ENCODE results near the gene BMI1.

The BMI1 gene

DNA sequence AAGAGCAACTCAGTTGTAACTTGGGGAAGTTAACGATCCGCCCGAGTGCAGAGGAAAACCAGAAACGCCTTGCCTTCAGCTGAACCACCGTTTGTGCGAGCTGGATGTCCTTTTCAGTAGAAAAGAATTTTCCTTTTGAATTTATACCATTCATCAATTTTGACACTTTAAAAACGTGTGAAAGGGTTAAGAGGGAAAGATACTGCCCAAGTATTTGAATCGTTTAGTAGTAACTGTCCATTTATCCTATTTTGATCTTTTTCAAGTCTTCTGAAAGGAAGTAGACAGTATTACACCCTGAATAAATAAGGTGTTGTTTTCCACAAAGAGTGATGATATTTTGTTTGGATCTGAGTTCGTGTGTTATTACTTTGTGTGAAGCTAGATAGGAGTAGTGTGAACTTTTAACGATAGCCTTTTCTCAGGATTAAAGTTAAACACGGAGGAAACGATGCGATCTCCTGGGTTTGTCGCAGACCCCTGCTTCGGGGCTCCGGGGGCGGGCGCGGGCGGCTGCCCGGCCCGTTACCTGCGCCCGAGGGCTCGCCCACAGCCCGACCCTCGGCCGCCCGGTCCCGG is 830 bp upstream of the BMI1 start:
- no peak for DNase-seq (ENCODE audit: low spot score)

DNA sequence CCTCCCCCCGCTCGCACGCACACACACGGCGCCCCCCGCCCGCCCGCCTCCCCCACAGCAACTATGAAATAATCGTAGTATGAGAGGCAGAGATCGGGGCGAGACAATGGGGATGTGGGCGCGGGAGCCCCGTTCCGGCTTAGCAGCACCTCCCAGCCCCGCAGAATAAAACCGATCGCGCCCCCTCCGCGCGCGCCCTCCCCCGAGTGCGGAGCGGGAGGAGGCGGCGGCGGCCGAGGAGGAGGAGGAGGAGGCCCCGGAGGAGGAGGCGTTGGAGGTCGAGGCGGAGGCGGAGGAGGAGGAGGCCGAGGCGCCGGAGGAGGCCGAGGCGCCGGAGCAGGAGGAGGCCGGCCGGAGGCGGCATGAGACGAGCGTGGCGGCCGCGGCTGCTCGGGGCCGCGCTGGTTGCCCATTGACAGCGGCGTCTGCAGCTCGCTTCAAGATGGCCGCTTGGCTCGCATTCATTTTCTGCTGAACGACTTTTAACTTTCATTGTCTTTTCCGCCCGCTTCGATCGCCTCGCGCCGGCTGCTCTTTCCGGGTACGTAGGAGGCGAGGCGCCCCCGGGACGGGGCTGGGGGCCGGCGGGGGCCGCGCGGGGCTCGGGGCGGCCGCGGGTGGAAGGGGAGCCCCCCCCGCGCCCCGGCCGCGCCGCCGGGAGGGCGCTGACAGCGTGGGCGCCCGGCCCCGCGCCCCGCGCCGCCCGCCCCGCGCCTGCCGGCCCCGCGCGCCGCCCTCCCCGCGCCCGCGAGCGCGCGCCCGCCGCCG is 441 bp downstream of the BMI1 start:
- DNase-seq (ENCODE audit: low spot score): peak; percentile 65

DNA sequence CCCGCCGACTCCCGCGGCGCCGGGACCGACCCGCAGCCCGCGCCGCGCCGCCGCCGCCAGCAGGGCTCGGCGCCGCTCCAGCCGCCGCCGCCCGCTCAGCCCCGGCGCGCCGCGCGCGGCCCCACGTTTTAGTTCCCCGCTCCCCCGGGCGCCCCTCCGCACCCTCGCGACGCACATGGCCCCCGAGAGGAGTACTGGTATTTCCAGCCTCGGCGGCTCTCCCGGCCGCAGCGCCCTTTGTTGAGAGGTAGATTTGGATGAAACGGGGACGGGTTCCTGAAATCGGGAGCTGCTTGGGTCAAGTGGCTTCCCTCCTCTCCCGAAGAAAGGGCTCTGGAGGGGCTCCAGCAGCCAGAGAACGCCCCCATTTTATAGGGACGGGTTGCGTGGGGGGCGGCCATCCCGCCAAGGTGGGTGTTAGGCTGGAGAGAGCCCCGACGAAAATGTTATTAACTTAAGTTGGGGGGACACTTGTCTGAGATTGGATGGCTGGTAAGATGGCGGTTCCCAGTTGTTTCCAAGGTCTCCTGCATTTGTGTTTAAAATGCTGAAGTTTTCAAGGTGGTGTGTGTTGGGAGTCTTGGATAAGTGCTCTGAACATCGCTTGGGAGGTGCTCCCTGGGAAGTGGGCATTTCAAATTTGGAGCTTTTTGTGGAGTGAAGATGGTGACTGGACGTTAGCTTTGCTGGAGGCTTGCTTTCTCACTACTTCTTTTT is 1.2 kb downstream of the BMI1 start:
- no peak for DNase-seq (ENCODE audit: low spot score)

DNA sequence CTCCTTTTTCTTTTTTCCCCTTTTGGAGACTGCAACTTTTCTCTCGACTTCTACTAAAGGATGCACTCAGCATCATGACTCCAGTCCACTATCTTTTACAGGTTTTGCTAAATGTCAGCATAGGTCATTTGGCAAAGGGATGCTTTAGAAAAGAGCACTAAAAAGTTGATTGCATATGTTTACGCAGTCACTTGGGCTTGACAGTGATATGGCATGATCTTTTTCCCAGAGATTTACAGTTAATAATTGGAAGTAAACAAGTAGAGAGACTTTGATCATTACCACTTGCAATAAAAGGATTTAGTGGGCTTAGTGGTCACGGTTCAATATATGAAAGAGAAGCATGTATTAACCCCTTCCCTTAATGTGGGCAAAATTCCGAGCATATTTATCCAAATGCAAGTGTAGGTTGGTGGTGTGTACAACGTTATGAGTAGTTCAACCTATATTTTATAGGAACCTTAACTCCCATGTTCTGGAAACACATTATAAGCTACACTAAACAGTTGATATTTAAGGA is 1.8 kb downstream of the BMI1 start:
- no peak for DNase-seq (ENCODE audit: low spot score)

DNA sequence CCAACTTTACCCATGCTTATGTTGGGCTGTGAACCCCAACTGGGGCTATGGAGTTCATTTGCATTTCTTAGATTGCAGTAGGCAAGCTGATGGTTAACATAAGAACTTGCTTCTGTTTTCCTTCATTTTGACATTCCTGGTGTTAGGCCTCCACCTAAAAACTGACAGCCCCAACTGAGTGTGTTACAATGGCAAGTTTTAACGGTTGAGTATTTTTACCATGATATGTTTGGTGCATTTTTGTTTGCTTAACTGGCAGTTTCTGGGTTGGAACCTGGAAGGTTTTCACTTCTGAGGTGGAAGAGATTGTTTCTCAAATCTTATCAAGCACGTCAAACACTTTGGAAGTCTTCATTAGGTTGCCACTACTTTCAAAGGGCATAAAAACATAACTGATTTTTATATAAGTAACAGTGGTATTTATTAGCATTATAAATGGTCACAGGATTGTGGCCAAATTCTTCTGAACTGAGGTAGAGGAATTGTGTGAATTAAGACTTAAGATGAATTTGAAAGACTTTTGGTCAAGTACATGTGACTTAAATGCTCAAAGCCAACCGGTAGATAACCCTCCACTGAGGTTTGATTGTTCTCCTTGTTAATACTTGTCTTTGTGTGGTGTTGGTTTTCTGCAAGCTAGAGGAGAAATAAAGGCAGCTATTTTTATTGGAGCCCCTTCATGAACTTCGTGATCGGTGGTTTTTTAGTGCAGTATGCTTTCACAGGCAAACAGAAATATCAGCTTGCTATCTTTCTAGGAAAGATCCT is 2.8 kb downstream of the BMI1 start:
- DNase-seq (ENCODE audit: low spot score): no peak

DNA sequence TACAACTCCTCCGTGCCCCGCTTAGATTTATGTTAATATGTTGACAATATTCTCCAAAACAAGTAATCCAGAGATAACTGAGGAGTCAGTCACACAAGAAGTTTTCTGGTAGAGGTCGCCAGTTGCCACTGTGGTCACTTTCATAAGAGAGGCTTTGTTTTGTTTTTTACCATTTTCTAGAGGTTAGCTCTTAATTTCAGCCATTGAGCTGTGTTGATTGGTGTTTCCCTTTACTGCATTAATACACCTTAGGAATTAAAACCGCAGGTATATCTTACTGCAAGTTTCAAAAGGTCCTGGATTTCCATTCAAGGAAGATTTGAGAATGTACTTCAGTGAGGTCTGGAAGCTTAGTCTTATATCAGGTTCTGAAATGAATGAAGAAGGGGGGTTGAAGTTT is 3.5 kb downstream of the BMI1 start:
- DNase-seq (ENCODE audit: low spot score): peak; percentile 53

DNA sequence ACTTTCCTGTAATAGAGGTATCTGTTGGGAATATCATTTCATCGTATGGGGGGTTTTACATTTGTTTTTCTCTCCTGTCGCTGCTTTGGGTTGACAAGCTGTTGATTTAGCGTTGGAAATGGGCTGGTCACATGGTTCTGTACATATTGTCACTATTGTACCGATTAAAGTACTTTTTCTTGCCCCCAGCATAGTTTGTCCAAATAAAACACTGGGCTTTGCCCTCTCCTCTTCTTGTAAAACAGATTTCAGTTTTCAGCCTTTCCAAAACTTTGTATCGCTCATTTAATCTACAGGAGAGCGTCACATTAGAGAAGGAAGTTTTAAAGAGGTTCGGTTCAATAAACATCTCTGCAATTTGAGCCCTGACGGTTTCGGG is 4.0 kb downstream of the BMI1 start:
- no peak for DNase-seq (ENCODE audit: low spot score)

DNA sequence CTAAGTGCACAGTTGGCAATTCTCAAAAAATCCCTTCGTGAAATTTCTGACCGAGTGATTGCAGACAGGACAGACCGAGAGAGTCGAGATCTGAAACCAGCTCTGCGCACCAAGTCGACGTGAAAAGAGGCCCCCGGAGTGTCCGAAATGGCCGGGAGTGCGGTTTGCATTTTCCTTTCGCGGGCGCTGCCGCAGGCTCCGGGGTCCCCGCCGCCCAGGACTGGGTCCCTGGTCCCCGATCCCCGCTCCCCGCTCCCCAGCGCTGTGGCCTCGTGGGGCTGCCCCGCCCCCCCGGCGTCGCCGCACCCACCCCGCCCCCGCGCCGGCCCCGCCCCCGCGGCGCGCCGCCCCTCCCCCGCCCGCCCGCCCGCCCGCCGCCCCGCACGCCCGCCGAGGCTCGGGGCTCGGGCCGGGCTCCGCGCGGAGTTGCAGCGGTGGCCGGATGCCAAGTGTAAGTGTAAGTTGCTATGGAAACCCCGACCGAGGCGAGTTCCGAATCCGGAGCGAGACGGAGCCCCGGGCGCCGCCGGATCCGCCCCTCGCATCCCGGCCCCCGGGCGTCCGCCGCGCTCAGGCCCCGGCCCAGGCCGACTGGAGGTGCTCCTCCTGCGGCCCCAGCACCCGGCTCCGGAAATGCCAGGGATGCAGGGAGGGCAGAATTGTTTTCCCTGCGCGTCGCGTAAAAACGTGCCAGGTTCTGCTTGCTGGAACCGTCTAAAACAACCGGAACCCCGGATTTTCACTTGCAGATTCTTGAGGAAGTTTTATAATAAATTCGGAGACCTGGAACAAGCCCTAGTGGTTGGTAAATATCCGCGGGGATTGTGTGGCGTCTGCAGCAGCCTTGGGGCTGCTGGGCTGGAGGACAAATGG is 4.6 kb downstream of the BMI1 start:
- peak; percentile 48 for DNase-seq (ENCODE audit: low spot score)

DNA sequence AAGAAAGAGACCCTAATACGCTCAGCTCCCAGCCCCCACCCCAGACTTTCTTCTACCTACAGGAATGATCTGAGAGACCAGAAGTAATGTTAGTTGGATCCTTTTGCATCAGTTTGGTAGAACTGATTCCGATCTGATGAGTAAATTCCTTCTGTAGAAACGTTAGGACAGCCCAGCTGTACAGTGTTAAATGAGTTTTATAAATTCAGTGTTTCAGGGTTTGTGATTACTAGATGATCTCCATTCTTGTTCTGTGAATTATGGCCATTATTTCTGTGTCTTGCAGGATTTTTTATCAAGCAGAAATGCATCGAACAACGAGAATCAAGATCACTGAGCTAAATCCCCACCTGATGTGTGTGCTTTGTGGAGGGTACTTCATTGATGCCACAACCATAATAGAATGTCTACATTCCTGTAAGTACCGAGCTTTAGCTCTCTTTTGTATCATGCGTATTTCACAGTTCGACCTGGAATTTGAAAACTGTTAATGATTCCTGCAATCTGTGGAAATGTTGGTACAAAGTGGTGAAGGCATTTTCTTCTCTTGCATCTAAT is 5.3 kb downstream of the BMI1 start:
- DNase-seq (ENCODE audit: low spot score): no peak

DNA sequence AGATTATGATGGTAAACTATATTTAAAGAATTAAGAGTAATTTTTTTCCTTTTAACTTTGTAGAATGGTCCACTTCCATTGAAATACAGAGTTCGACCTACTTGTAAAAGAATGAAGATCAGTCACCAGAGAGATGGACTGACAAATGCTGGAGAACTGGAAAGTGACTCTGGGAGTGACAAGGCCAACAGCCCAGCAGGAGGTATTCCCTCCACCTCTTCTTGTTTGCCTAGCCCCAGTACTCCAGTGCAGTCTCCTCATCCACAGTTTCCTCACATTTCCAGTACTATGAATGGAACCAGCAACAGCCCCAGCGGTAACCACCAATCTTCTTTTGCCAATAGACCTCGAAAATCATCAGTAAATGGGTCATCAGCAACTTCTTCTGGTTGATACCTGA is 8.3 kb downstream of the BMI1 start:
- DNase-seq (ENCODE audit: low spot score): no peak

DNA sequence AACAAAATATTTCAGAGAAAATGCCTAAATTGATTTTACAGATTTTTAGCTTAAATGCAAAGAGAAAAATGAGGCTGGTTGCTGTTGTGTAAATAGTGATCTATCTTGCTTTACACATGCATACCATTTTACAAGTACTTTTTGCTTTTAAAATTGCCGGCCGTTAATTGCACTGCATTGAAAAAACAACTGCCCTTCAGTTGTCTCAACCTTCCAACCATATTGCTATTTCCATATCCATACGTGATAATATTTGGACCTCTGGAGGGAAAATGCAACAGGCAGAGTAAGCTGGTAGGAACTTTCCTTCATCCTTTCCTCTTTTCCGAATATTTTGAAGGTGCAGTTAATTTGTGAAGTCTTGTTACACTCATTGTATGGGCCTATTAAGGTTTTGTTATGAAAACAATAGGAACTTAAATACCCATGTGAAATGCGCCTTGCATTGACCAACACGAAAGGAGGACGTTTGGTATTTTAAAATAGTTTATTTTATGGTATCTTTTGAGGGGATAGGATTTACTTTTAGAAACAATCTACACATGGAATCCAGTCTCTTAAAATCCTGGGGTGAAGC is 11.3 kb downstream of the BMI1 start:
- no peak for DNase-seq (ENCODE audit: low spot score)

DNA sequence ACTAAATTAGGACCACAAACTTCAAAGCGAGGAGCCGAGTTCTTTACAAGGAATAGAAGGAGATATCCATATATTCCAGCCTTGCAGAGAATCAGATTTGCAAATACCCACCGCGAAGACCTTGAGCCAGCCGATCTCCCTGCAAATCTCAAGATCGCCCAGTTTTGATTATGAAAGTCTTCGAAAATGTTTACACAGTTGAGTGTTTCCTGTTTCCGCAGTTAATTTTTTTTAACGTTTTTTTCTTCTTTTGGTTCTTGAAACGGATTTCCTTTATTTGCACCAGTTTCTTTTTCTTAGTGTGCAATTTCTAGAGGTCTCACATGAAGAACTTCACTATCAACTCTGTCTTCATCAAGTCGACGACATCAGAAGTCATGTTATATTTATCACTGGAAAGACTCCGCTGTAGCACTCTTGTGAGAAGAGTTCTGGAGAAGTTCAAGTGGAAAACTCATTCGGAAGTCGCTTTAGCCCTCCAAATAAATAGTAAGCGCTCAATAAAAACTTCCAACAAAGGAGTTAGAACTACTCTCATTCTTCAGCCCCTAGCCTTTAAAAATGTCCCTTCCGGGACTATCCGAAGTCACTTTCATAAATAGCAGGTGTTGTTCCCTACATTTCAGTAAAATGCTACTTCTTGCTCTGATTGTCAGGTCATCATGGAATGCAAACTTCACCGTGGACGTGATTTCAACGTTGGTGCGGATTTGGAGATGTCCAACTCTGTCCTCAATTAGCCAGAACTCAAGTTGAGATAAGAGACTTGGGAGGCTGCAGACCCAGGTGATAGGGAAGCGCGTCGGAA is 12.5 kb downstream of the BMI1 start:
- DNase-seq (ENCODE audit: low spot score): no peak

DNA sequence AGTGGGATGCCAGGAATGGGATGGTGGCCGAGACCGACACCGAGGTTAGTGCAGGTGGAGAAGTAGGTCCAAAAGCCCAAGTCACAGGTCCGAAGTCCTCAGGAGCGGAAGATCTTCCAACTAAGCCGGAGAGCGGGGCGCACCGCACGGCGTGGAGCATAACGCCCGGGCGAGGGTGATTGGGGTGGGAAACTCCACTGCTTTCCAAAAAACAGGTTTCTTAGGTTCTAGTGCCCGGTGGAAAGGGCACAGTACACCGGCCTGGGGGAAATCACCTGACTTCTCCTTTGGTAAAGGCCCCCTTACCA is 13.0 kb downstream of the BMI1 start:
- no peak for DNase-seq (ENCODE audit: low spot score)

DNA sequence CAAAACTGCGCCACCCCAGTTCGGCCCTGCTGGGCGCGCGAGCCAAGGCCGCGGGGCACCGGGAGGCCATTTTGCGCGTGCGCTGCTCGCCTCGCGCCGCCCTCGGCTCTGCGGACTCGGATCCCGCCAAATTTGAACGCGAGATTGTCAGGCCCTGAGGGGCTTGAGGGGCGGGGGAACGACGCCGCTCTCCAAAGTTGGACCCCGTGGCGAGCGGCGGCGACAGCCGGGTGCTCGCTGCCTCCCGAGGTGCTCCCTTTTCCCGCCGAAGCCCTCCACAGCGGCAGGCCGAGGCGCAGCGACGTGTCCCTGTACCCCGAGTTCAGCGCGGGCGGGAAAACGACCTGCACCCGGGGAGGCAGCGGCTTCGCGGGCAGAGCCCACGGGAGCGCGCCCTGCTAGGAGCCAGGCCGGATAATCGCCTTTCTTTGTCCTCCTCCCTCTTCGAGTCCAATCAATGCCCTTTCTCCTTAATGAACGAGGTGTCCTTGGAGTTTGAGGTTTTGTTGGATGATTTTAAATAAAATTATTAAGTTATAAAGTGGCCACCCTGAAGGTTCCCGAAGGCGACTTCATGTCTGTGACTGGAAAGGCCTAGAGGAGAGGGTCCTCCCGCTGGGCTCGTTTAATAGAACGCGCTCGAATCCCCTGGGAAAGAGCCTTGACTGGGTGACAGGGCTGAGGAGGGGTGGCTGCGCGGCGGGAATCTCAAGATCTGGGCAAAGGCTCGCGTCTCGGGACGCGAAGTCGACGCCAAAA is 13.7 kb downstream of the BMI1 start:
- no peak for DNase-seq (ENCODE audit: low spot score)

DNA sequence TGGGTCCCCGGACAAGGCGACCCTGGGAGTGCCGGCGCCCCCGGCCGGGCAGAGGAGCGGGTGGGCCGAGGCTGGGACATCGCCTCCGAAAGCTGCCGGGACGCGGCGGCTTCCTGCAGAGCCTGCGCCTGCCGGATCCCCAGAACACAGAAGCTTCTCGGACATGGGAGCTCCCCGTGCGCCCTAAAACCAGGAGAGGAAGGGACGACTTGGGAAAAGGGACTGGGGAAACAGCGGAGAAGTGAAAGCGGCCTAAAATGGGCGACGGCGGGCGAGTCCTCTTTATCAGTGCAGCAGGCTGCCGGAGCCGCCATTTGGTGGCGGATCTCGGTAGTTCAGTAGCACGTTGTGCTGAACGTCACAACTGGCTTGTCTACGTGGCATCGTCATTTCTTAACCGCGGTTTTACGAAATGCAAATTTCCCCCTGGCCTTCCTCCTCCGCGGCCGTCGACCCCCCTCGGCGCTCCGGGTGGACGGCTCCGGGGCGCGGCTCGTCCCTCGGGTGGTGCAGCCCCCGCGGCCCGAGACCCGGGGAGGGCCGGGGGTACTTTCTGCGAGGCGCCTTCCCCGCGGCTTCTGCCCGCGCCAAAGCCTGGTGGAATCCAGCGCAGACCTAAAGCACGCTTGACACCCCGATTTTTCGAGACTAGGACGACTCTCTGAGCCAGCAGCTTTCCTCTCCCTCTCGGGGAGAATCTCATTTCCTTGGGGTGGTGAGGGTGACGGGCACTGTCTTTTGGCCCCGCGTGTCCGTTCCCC is 14.5 kb downstream of the BMI1 start:
- DNase-seq (ENCODE audit: low spot score): peak; percentile 60

DNA sequence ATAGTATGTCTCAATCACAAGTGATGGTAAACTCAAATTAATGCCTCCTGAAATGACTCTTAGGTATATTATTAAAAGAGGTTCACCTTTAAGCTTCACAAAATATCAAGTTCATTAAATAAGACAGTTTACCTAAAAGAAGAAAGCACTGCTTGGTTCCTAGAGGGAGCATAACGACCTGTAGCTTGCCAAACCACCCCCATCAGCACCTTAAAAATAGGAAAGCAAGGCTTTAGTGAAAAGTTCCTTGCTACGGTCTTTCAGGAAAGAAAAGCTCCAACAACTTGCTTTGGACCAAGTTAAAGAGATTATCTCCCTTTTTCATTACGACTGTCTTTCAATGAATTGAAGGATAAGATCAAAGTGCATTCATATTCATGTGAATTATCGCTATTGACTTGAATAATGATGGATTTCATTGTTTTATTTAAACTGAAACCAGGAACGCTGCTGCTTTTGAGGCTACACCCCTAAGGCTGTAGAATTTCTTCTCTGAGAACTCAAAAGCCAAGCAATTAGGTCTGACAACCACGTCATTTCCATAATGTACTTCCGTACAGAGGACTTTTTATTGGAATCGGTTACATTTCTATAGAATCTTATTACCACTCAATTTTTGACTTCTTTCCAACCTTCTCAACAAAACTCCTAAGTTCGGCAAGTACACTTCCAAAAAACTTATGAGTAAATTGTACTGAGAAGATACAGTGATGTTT is 17.4 kb downstream of the BMI1 start:
- no peak for DNase-seq (ENCODE audit: low spot score)

DNA sequence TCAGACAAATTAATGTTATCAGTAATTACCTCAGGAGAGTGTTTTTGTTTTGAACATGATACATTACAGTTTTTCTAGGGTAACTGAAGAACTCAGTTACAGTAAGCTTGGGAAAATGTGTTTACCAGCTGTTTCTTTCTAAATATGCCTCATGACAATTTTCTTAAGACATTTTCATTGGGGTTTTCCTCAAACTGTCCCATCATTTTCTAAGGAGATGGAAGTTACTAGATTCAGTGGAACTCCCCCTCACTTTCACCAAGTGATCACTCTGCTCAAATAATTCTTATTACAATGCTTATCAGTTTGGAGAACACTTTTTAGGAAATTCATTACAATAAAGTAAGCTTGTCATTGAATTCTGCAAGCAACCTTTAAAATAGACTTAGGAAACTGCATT is 18.0 kb downstream of the BMI1 start:
- DNase-seq (ENCODE audit: low spot score): no peak

DNA sequence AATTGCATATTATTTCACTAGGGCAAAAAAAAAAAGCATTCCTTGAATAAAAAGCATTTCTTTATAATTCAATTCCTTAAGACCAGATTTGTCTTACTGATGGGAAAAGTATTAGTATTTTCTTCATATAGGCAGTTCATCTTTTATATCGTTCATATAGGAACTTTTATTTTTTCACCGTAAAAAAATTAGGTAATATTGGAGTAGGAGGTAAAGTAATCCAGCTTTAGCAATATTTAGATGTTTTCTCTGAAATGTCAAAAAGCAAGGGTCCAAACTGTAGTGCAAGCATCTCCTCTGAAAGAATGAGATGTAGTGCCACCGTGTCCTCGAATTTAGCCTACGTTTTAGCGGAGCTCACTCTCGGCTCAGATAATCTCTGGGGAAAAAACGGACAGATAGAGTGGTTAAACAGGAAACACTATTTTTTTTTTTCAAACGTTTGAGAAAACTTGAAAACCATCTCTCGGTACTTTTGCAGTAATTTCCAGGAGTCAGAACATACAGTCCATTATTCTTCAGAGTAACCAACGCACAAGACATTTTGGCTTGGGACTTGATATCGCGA is 18.9 kb downstream of the BMI1 start:
- DNase-seq (ENCODE audit: low spot score): no peak
